HL-60/S4 treated with phorbol 12-myristate 13-acetate at 8.2 ng/mL for 4 days and 3 days (cell line): ENCODE results near the gene TPRG1.

Experiments used
- in situ Hi-C: fragments of 300-500 bp; cut with MboI; formaldehyde crosslinking; loops from 2 replicates; pipeline ENCODE4 v1.15.0; 2022; ENCODE audit warnings: low sequenced_read_pairs

The TPRG1 gene

GRCh38 chr3:189222927-189223636, 51.3 kb downstream of the TPRG1 start:
- in situ Hi-C loops: no loop called here

GRCh38 chr3:189225431-189225830, 53.7 kb downstream of the TPRG1 start:
- in situ Hi-C loops: no loop called here

GRCh38 chr3:189227249-189227648, 55.5 kb downstream of the TPRG1 start:
- in situ Hi-C loops: no loop called here

- in situ Hi-C loops: no loop called here
These were observed 57.5 kb downstream of the TPRG1 start for GRCh38 chr3:189229196-189229828.

- in situ Hi-C loops: no loop called here
These were observed 61.0 kb downstream of the TPRG1 start for GRCh38 chr3:189232790-189233189.

- in situ Hi-C loops: no loop called here
These were observed 61.6 kb downstream of the TPRG1 start for GRCh38 chr3:189233225-189233858.

GRCh38 chr3:189235214-189235613, 63.4 kb downstream of the TPRG1 start:
- in situ Hi-C loops: no loop called here

GRCh38 chr3:189236352-189236751, 64.6 kb downstream of the TPRG1 start:
- in situ Hi-C loops: no loop called here

- in situ Hi-C loops: no loop called here
These were observed 65.8 kb downstream of the TPRG1 start for GRCh38 chr3:189237526-189237925.

GRCh38 chr3:189238071-189238470, 66.3 kb downstream of the TPRG1 start:
- in situ Hi-C loops: no loop called here

- in situ Hi-C loops: no loop called here
These were observed 67.8 kb downstream of the TPRG1 start for GRCh38 chr3:189239616-189240015.

GRCh38 chr3:189249987-189250386, 78.2 kb downstream of the TPRG1 start:
- in situ Hi-C loops: no loop called here

- in situ Hi-C loops: no loop called here
These were observed 86.5 kb downstream of the TPRG1 start for GRCh38 chr3:189258261-189258660.

- in situ Hi-C loops: no loop called here
These were observed 89.1 kb downstream of the TPRG1 start for GRCh38 chr3:189260556-189261493.

GRCh38 chr3:189262746-189263145, 91.0 kb downstream of the TPRG1 start:
- in situ Hi-C loops: no loop called here

GRCh38 chr3:189267981-189268613, 96.3 kb downstream of the TPRG1 start:
- in situ Hi-C loops: no loop called here

- in situ Hi-C loops: no loop called here
These were observed 97.6 kb downstream of the TPRG1 start for GRCh38 chr3:189269365-189269764.

GRCh38 chr3:189270248-189270832, 98.6 kb downstream of the TPRG1 start:
- in situ Hi-C loops: loop anchor here (10.0 kb wide), 1 partner anchor 674 kb away; no protein-coding TSS in a partner anchor

GRCh38 chr3:189272500-189273119, 100.8 kb downstream of the TPRG1 start:
- in situ Hi-C loops: loop anchor here (10.0 kb wide), 1 partner anchor 672 kb away; no protein-coding TSS in a partner anchor

GRCh38 chr3:189273736-189274135, 102.0 kb downstream of the TPRG1 start:
- in situ Hi-C loops: loop anchor here (10.0 kb wide), 1 partner anchor 671 kb away; no protein-coding TSS in a partner anchor
